Ectodermal cell (in vitro differentiated cells): ENCODE results near the gene MEGF9.
"Not testable (repeated sequence)": the region's sequence is repeated elsewhere in the genome, so short reads cannot be mapped to it uniquely, and the experiment has no call there.

Source experiments
- H3K27ac ChIP-seq: 2 replicates; pipeline ENCODE4 v1.7.0; 2013; ENCODE audit warnings: mild to moderate bottlenecking, low read depth, low read length; ENCODE audit not compliant: insufficient read depth, poor library complexity, severe bottlenecking
- H3K27me3 ChIP-seq: 2 replicates; pipeline ENCODE4 v1.7.0; 2013; ENCODE audit warnings: mild to moderate bottlenecking, low read length; ENCODE audit not compliant: insufficient read depth, control insufficient read depth, poor library complexity, severe bottlenecking
- H3K36me3 ChIP-seq: one replicate; pipeline ENCODE4 v1.7.0; 2013; ENCODE audit warnings: low read length; ENCODE audit not compliant: control insufficient read depth, insufficient read depth
- H3K4me1 ChIP-seq: one replicate; pipeline ENCODE4 v1.7.0; 2013; ENCODE audit warnings: low read length; ENCODE audit not compliant: control insufficient read depth, insufficient read depth
- H3K4me3 ChIP-seq: 2 replicates; pipeline ENCODE4 v1.7.0; 2013; ENCODE audit warnings: low read depth, low read length, control low read depth; ENCODE audit not compliant: insufficient read depth
- H3K9me3 ChIP-seq: 2 replicates; pipeline ENCODE4 v1.7.0; 2013; ENCODE audit warnings: mild to moderate bottlenecking, low read length, moderate library complexity; ENCODE audit not compliant: control insufficient read depth
- WGBS, 2 experiments: methylation state at CpG; one replicate each; pipeline ENCODE4 v1.1.7; 2013; ENCODE audit warnings: missing lambda C conversion rate in 2 of 2; 5-methylcytosine and 5-hydroxymethylcytosine counted together

MEGF9 gene

DNA sequence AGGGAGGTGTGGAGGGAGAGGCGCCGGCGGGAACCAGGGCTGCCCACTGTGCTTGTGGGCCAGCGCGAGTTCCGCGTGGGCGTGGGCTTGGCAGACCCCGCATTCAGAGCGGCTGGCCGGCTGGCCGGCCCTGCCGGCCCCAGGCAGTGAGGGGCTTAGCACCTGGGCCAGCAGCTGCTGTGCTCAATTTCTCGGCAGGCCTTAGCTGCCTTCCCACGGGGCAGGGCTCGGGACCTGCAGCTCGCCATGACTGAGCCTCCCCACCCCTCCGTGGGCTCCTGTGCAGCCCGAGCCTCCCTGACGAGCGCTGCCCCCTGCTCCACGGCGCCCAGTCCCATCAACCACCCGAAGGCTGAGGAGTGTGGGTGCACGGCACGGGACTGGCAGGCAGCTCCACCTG lies 32.1 kb upstream of the MEGF9 start:
- H3K4me3 ChIP-seq, H3K9me3 ChIP-seq, H3K27ac ChIP-seq, H3K4me1 ChIP-seq, H3K36me3 ChIP-seq, H3K27me3 ChIP-seq: not testable (repeated sequence)
- WGBS, 2 experiments = 95 to 97% methylated on average over 26 of the region's 26 CpGs

DNA sequence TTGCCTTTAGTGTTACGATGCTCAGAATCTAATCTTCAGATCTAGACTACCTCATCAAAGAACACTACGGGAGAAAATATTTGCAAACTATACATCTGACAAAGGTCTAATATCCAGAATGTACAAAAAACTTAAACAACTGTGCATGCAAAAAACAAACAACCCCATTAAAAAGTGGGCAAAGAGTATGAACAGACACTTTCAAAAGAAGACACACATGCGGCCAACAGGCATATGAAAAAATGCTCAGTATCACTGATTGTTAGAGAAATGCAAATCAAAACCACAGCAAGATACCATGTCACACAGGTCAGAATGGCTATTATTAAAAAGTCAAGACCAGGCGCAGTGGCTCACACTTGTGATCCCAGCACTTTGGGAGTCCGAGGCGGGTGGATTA lies 31.0 kb upstream of the MEGF9 start:
- Histone ChIP-seq H3K36me3 (no peaks in the 10 kb centered on the region), H3K4me3 (no peak overlapping the region), H3K9me3 (no peaks in the 10 kb centered on the region), H3K27me3 (no peaks in the 10 kb centered on the region), H3K27ac (no peak overlapping the region), H3K4me1 (no peaks in the 10 kb centered on the region)
- WGBS, 2 experiments = 93 to 95% methylated on average over 6 of the region's 6 CpGs

DNA sequence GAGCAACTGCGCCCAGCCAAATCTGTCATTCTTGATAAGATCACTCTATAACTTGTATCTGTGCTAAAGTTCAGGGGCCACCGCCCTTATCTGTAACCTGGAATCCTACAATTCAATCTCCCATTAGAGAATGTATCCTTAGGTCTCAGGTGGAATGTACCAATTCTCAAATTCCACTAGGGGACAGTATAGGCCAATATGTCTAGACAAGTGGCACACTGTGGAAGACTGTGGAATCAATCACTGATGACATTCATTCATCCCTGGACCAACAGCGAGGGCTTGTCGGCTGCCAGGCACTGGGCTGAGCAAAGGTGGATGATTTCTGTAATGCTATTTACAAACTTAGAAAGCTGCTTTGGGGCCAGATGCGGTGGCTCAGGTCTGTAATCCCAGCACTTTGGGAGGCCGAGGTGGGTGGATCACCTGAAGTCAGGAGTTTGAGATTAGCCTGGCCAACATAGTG lies 28.7 kb upstream of the MEGF9 start:
- Histone ChIP-seq H3K27ac (no peak overlapping the region), H3K4me3 (no peak overlapping the region), H3K4me1 (no peaks in the 10 kb centered on the region), H3K9me3 (no peaks in the 10 kb centered on the region), H3K27me3 (no peaks in the 10 kb centered on the region), H3K36me3 (no peaks in the 10 kb centered on the region)
- 89 to 92% methylated on average over 6 of the region's 6 CpGs for WGBS, 2 experiments

DNA sequence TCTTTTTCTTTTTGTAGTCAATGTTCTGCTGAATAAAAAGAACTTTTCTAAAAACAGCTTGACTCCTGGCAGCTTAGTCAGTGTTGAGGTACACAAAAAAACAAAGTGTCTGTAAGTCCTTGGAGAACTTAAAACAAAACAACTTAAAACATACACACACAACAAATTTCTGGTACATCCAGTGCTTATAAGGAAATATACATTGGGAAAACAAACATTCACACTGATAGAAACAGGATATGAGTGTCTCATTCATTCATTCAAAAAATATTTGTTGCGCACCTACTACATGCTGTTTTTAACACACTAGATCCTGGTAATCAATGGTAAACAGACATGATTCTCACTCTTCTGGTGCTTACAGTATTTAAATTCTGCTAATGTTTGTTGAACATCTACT lies 27.4 kb upstream of the MEGF9 start:
- Histone ChIP-seq H3K9me3 (no peaks in the 10 kb centered on the region), H3K27me3 (no peaks in the 10 kb centered on the region), H3K36me3 (no peaks in the 10 kb centered on the region), H3K27ac (no peak overlapping the region), H3K4me1 (no peaks in the 10 kb centered on the region), H3K4me3 (no peak overlapping the region)
- 93 to 100% methylated on average over 1 of the region's 1 CpG for WGBS, 2 experiments

DNA sequence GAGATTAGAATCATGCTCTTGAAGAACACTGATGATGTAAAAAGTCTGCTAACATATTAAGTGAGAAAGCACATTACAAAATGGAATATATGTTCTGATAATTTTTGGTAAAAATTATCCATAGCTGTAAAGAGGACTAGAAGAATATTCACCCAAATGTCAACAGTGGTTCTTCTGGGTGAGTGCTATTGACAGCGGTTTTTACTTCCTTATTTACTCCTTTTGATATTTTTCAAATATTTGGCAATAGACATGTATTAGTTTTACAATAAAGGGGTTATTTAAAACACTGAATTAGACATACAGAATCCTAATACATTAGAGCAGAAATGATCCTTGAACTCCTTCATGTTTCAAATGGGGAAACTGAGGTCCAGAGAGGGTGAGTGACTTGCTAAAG lies 26.9 kb upstream of the MEGF9 start:
- no CpG with 5 or more reads among the region's 1 CpG for WGBS, 2 experiments
- Histone ChIP-seq H3K27ac (no peak overlapping the region), H3K9me3 (no peaks in the 10 kb centered on the region), H3K36me3 (no peaks in the 10 kb centered on the region), H3K27me3 (no peaks in the 10 kb centered on the region), H3K4me1 (no peaks in the 10 kb centered on the region), H3K4me3 (no peak overlapping the region)

DNA sequence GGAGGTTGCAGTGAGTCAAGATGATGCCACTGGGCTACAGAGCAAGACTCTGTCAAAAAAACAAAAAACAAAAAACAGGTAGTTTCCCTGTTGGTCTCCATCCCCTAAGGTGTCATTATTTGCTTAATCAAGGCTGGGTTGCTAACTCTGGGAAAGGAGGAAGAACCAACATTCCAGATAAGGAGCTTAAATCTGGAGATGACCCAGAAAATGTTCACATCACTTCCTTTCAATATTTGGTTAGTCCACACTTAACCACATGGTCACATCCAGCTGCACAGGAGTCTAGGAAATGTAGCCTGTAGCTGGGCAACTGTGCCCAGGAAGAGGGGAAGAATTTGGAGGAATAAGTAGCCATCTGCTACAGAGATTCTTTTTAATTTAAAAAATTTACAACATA lies 25.9 kb upstream of the MEGF9 start:
- H3K36me3 ChIP-seq = no peaks in the 10 kb centered on the region
- no peaks in the 10 kb centered on the region for H3K27me3 ChIP-seq
- H3K27ac ChIP-seq = no peak overlapping the region
- no peak overlapping the region for H3K4me3 ChIP-seq
- H3K4me1 ChIP-seq = no peaks in the 10 kb centered on the region
- H3K9me3 ChIP-seq = no peaks in the 10 kb centered on the region

DNA sequence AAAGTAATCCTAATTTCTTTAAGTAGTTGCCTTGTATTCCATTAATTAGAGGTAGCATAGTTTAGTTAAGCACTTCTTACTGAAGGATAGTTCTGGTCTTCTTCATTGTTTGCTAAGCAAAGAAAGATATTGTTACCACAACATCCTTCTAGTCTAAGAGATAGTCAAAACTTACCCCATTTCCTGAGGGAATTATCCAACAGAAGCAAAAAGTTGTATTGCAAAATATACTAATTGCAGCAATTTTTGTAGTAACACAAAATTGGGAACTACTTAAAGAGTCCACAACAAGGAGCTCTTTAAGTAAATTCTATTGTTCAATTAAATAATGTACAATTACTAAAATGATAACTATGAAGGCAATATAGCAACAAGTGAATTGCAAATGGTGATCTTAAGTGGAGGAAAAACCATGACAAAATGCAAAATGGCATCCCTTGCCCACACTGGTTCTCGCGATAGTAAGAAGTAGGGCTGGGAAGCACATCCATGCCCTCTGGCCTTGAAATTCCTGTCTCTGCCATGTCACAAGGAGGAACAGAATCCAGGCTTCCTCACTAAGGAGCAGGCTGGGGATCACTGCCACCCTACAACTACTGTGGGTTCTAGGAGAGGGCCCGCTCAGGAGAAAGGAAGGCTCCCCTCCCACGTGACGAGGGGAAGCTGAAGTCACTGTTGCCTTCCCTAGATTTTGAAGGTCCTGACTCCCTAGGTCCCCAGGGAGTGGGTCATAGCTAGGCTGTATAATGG lies 23.3 kb upstream of the MEGF9 start:
- no peak overlapping the region for H3K27ac ChIP-seq
- H3K4me3 ChIP-seq = no peak overlapping the region
- H3K4me1 ChIP-seq = no peaks in the 10 kb centered on the region
- H3K27me3 ChIP-seq = no peaks in the 10 kb centered on the region
- H3K36me3 ChIP-seq = no peaks in the 10 kb centered on the region
- H3K9me3 ChIP-seq = no peaks in the 10 kb centered on the region
- WGBS, 2 experiments = 96% methylated on average over 5 of the region's 5 CpGs

DNA sequence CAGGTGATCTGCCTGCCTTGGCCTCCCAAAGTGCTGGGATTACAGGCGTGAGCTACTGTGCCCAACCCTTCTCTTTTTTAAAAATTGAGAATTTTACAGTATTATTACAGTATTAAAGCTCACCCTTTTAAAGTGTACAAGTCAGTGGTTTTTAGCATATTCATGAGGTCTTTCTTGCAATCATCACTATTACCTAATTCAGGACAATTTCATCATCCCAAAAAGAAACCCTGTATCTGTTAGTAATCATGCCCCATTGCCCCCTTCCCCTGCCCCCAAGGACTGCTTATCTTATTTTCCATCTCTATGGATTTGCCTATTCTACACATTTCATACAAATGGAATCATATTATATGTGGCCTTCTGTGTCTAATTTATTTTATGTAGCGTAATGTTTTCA lies 22.6 kb upstream of the MEGF9 start:
- no peaks in the 10 kb centered on the region for H3K27me3 ChIP-seq
- 92 to 100% methylated on average over 1 of the region's 2 CpGs for WGBS, 2 experiments
- no peak overlapping the region for H3K27ac ChIP-seq
- peaks cover 2% of the 10 kb centered on the region for H3K4me1 ChIP-seq
- no peaks in the 10 kb centered on the region for H3K9me3 ChIP-seq
- no peak overlapping the region for H3K4me3 ChIP-seq
- H3K36me3 ChIP-seq = no peaks in the 10 kb centered on the region

DNA sequence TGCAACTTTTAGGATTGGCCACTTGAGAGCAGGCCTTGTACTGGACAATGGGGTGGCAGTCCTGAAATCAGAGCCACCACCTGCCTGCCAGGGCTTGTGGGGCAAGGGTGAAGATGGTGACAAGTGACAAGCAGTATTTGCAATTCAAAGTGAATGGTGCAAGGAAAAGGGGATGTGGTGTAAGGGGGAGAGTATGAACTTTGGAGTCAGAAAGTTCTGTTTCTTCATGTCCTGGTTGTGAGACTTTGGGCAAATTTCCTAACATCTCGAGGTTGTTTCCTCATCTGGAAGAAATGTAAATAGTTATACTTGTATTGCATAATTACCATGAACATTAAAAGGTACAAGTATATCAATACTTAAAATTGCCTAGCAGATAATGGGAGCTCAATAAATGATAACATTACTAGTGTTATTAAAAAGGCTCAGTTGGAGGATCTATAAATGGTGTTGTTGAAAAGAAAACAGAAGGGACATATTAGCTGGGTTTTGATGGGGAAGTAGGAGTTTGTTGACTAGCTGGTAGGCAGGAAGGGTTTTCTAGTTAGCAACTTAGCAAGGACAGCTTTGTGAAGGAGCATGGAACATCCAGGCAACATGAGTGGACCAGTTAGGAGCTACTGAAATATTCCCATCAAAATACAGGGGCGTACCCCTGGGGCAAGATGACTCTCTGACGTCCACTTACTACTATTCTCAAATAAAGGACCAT lies 21.3 kb upstream of the MEGF9 start:
- Histone ChIP-seq H3K27ac (no peak overlapping the region), H3K4me3 (no peak overlapping the region), H3K4me1 (peaks cover 14% of the 10 kb centered on the region), H3K27me3 (no peaks in the 10 kb centered on the region), H3K9me3 (no peaks in the 10 kb centered on the region), H3K36me3 (no peaks in the 10 kb centered on the region)
- WGBS, 2 experiments = 86 to 97% methylated on average over 2 to 3 of the region's 3 CpGs

DNA sequence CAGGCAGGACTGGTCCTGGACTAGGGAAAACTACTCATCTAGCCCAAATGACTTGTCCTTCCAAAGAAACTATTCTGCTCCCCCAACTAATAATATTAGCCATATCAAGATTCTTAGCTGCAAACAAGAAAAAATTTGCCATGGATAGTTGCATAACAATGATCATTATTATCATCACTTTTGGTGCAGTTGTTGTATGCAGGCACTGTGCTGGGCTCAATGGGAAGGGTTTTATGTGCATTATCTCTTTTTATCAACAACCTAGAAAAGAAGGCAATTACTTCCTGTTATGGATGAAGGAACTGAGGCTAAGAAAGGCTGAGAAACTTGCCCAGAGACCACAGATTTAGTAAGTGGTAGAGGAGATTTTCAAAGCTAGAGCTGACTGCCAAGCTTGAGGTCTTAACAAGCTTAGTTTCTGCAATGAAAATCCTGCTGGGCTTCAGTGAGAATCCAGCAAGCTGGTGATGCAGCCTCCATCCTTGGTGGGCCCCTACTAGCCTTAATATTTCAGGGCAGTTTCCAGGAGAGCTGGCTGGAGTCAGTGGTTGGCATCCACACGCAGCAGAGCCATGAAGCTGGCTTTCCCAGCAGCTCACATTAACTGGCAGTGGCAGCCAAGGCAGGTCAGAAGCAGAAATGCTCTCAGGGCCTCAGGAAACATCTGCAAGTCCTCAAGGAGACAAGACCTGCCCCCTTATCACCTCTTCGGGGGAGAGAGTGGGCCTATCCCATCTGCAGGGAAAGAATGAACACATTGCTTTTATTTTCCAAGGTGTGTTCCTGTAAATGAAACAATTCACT lies 20.5 kb upstream of the MEGF9 start:
- WGBS, 2 experiments = 86 to 99% methylated on average over 2 of the region's 2 CpGs
- Histone ChIP-seq H3K27me3 (no peaks in the 10 kb centered on the region), H3K4me1 (peaks cover 14% of the 10 kb centered on the region), H3K36me3 (no peaks in the 10 kb centered on the region), H3K27ac (no peak overlapping the region), H3K9me3 (no peaks in the 10 kb centered on the region), H3K4me3 (no peak overlapping the region)
